COR-L47 (cell line): ENCODE measurements around the gene PCDHGC4.

Experiments
- DNase-seq: peaks from one replicate; lab custom pipeline; 2025; lab: John Stamatoyannopoulos, UW

PCDHGC4 gene

DNA sequence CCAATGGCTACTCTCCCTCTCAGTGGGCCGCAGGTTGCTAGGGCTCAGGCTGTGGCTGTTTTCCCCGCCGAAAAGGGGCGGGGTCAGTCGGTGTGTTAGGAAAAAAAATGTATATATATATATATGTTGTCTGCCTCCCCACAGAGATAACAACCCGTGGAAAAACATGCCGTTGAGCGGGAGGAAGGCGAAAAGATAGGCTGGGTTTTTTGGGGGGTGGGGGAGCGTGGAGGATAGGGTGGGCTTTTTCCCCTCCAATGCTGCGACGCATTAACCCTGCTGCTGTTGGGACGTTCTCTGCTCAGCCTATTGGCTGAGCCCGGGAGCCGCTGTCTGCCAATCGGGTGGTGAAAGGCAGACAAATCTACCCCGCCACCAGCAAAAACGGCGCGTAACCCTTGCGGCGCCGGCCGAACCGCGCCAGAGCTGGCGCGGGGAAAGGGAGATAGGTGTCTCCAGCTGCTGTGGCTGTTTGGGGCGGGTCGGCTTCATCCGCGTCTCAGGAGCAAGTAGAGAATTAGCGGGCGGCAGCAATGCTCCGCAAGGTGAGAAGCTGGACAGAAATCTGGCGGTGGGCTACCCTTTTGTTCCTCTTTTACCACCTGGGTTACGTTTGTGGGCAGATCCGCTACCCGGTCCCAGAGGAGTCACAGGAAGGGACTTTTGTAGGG is at the start of gene PCDHGC4:
PCDHGC4 (plus strand) TSS at position 390 of the 671 bp plus-strand sequence; CDS start at position 534, 144 bp downstream.
- peak; percentile 73 for DNase-seq

DNA sequence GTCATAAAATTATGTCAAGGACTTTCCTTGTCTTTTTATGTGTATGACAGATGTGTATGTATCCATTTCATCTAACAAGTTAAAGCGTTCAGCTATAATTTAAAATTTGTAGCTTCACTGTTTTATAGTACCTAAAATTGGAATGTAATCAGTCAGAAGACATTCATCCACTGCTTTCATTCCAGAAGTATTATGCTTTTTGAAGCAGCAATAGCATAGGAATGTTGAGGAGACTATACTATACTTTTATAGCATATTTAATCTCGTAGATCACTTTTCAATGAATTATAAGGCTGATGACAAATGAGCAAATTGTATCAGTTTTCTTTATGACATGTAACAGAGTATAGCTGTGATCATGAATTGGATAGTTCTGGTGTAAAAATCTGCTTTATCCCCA is 47.6 kb upstream of the PCDHGC4 start:
- no peak for DNase-seq

DNA sequence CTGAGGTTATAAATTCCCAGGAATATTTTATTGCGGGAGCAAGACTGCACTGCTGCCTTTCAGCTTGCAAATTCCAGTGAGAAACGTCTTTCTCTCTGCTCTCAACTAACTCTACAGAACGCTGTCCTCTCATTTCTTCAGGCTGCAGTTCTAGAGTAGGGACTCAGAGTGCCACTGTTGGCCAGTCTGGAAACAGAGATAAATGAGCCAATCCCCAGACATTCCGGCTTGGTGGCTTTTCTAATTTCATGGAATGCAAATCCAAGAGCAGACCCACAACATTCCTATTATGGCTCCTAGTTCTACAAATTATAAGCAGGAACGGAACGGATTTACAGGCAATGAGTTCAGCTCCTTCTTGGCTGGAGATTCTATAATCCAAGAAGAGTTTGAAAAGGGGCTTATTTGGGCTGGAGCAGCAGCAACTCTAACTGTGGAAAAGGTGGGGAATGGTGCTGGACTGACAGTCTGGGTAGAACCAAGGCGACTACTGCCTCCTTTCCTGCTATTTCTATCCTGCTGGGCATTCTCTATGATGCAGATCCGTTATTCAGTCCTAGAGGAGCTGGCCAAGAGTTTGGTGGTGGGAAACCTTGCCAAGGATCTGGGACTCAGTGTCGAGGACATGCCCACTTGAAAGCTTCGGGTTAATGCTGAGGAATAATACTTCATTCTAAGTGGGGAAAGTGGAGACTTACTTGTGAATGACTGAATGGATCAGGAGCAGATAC is 45.3 kb upstream of the PCDHGC4 start:
- no peak for DNase-seq

DNA sequence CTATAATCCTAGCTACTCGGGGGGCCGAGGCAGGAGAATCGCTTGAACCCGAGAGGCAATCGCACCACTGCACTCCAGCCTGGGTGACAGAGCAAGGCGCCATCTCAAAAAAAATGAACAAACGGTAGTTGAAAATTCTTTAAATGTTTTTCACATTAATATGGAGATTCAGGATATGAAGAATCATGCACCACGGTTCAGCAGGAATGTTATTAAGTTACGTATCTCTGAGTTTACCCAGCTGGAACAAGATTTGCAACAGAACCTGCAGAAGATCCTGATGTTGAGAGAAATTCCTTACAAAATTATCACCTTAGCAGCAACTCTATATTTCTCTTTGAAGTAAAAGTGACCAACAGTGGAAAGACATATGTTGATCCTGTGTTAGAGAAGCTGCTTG is 44.5 kb upstream of the PCDHGC4 start:
- no peak for DNase-seq

DNA sequence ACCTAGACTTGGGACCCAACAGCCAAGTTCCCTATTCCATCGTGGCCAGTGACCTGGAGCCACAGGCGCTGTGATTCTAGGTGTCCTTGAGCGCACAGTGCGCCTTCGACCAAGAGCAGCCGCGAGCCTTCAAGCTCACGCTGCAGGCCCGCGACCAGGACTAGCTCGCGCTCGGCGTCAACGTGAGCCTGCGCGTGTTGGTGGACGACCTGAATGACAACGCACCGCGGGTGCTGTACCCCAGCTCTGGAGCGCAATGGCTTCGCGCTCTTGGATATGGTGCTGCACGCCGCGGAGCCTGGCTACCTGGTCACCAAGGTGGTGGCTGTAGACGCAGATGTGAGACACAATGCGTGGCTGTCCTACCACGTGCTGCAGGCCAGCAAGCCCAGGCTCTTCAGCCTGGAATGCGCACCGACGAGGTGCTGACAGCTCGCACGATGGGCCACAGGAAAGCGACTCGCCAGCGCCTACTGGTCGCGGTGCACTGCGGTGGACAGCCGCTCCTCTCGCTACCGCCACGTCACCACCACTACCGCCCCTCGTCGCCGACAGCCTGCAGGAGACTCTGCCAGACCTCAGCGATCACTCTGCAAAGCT is 43.2 kb upstream of the PCDHGC4 start:
- no peak for DNase-seq

DNA sequence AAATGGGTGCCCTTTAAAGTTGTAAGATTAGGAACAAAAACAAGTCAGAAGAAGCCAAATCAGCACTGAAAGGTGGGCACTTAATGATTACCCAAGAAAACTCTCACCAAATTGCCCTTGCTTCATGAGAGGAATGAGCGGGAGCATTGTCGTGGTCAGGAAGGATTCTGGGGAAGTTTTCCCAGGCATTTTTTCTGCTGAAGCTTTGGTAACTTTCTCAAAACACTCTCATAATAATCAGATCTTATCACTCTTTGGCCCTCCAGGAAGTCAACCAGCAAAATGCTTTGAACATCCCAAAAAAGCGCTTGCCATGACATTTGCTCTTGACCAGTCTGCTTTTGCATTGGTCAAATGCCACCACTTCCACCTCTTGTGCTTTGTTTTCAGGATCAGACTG is 19.5 kb upstream of the PCDHGC4 start:
- no peak for DNase-seq

DNA sequence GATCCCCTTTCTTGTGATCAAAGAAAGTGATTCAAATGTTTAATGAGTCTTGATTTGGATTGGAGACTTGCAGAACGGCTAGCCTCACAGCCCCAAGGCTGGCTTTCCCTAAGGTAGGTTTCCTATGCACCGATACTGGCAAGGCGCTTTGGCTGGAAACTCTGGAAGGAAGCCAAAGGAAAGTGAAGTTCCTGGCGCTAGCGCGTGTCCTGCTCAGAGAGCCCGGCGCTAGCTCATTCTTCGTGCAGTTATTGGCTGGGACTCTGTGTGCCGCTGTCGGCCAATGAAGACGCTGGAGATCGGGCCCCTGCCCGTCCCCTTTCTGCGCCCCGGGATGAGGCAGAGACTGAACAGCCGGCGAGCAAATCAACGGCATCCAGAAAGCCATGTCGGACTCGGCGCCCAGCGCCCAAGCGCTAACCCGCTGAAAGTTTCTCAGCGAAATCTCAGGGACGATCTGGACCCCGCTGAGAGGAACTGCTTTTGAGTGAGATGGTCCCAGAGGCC is 9.2 kb upstream of the PCDHGC4 start, which contains the start of gene PCDHGC3:
PCDHGC3 (plus strand) TSS at position 342 of the 507 bp plus-strand sequence; CDS start at position 493, 151 bp downstream.
- DNase-seq, result peak; percentile 88

DNA sequence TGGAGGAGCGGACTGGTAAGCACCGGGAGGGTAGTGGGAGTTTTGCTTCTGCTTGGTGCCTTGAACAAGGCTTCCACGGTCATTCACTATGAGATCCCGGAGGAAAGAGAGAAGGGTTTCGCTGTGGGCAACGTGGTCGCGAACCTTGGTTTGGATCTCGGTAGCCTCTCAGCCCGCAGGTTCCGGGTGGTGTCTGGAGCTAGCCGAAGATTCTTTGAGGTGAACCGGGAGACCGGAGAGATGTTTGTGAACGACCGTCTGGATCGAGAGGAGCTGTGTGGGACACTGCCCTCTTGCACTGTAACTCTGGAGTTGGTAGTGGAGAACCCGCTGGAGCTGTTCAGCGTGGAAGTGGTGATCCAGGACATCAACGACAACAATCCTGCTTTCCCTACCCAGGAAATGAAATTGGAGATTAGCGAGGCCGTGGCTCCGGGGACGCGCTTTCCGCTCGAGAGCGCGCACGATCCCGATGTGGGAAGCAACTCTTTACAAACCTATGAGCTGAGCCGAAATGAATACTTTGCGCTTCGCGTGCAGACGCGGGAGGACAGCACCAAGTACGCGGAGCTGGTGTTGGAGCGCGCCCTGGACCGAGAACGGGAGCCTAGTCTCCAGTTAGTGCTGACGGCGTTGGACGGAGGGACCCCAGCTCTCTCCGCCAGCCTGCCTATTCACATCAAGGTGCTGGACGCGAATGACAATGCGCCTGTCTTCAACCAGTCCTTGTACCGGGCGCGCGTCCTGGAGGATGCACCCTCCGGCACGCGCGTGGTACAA is 8.5 kb upstream of the PCDHGC4 start:
- peak; percentile 4 for DNase-seq

DNA sequence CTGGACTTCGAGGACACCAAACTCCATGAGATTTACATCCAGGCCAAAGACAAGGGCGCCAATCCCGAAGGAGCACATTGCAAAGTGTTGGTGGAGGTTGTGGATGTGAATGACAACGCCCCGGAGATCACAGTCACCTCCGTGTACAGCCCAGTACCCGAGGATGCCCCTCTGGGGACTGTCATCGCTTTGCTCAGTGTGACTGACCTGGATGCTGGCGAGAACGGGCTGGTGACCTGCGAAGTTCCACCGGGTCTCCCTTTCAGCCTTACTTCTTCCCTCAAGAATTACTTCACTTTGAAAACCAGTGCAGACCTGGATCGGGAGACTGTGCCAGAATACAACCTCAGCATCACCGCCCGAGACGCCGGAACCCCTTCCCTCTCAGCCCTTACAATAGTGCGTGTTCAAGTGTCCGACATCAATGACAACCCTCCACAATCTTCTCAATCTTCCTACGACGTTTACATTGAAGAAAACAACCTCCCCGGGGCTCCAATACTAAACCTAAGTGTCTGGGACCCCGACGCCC is 7.7 kb upstream of the PCDHGC4 start:
- no peak for DNase-seq

DNA sequence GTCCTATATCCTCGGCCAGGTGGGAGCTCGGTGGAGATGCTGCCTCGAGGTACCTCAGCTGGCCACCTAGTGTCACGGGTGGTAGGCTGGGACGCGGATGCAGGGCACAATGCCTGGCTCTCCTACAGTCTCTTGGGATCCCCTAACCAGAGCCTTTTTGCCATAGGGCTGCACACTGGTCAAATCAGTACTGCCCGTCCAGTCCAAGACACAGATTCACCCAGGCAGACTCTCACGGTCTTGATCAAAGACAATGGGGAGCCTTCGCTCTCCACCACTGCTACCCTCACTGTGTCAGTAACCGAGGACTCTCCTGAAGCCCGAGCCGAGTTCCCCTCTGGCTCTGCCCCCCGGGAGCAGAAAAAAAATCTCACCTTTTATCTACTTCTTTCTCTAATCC is 7.0 kb upstream of the PCDHGC4 start:
- no peak for DNase-seq

DNA sequence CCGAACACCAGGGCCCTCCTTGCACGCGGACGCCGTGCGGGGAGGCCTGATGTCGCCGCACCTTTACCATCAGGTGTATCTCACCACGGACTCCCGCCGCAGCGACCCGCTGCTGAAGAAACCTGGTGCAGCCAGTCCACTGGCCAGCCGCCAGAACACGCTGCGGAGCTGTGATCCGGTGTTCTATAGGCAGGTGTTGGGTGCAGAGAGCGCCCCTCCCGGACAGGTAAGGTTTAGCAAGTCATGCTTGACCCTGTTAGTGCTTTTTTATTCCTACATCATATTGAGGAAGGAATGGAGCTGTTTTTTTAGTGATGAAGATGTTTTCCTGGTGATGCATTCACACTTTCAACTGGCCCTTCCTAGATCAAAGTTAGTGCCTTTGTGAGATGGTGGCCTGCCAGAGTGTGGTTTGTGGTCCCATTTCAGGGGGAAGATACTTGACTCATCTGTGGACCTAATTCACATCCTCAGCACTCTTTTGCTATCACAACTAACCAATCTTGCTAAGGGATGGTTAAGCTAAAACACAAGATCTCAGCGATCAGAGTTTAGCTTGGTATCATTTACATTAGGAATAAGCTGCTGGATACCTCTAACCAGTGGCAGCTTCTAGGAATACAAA is 6.4 kb upstream of the PCDHGC4 start:
- no peak for DNase-seq

DNA sequence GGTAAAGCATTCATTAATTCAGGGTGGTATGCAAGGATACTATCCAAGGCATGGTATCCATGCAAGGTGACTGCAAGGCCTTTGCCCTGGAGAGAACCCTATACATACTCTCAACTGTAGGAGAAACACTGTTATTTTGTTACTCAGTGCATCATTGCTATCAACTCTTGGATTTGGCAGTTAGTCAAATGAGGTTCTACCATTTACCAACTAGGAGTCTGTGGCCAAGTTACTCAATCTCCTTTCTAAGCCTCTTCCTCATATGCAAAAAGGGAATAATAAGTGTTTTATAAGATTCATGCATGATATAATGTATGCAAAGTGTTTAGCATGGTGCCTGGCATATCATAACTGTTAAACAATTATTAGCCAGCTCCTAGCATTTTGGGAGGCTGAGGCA is 5.1 kb upstream of the PCDHGC4 start:
- DNase-seq, result no peak

DNA sequence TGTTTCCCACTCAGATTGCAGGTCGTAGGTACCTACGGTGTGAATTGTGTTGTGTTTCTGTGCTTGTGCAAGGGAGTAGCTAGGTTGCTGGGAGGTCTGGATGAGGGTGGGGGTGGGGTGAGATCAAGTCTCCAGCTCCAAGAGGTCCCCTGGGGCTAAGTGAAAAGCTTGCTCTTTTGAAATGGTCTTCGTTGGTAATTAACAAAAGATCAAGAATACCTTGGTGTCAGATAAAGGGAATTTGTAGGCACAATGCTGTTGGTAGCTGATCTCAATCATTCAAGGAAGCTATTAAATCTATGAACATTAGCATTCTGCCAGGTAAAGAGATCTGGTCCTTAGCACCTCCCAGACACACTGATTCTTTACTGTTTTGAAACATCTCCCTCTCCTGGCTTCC is 928 bp upstream of the PCDHGC4 start:
- DNase-seq, result no peak

DNA sequence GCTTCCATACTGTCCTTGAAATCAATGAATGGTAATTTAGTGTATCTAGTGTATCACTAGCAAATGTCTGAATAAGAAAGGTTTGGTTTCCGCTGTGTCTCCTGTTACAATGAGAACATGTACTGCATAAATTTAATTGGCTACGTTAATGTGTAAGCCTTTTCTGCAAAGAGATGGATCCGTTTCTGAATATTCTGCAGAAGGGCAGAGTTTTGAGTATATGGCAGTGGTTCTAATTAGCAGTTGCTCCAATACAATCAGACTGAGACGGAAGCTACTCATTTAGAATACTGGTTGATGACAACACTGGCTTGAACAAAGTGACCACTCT is 555 bp upstream of the PCDHGC4 start:
- no peak for DNase-seq

DNA sequence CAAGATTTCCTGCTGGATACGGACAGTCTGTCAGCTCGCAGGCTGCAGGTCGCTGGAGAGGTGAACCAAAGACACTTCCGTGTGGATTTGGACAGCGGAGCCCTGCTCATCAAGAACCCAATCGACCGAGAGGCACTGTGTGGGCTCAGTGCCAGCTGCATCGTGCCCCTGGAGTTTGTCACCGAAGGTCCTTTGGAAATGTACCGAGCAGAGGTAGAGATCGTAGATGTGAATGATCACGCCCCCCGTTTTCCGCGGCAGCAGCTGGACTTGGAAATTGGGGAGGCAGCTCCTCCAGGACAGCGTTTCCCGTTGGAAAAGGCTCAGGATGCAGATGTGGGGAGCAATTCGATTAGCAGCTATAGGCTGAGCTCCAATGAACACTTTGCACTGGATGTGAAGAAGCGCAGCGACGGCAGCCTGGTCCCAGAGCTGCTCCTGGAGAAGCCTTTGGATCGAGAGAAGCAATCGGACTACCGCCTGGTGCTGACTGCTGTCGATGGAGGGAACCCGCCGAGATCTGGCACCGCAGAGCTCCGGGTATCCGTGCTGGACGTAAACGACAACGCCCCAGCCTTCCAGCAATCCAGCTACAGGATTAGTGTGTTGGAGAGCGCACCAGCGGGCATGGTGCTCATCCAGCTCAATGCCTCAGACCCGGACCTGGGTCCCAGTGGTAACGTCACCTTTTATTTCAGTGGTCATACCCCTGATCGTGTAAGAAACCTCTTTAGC is 658 bp downstream of the PCDHGC4 start:
- no peak for DNase-seq

DNA sequence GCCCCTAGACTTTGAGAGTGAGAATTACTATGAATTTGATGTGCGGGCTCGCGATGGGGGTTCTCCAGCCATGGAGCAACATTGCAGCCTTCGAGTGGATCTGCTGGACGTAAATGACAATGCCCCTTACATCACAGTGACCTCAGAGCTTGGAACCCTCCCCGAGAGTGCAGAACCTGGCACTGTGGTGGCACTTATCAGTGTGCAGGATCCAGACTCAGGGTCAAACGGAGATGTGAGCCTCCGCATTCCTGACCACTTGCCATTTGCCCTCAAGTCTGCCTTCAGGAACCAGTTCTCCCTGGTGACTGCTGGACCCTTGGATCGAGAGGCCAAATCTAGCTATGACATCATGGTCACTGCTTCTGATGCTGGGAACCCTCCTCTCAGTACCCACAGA is 1.3 kb downstream of the PCDHGC4 start:
- DNase-seq, result no peak

DNA sequence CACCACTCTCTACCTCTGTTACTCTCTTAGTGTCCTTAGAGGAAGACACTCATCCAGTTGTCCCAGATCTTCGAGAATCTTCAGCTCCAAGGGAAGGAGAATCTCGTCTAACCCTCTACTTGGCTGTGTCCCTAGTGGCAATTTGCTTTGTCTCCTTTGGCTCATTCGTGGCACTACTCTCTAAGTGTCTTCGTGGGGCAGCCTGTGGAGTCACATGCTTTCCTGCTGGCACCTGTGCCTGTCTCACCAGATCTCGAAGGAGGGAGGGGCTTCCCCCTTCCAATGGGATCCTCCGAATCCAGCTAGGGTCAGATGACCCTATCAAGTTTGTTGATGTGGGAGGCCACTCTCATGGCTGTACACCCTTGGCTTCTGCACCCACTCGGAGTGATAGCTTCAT is 2.3 kb downstream of the PCDHGC4 start:
- DNase-seq, result no peak

DNA sequence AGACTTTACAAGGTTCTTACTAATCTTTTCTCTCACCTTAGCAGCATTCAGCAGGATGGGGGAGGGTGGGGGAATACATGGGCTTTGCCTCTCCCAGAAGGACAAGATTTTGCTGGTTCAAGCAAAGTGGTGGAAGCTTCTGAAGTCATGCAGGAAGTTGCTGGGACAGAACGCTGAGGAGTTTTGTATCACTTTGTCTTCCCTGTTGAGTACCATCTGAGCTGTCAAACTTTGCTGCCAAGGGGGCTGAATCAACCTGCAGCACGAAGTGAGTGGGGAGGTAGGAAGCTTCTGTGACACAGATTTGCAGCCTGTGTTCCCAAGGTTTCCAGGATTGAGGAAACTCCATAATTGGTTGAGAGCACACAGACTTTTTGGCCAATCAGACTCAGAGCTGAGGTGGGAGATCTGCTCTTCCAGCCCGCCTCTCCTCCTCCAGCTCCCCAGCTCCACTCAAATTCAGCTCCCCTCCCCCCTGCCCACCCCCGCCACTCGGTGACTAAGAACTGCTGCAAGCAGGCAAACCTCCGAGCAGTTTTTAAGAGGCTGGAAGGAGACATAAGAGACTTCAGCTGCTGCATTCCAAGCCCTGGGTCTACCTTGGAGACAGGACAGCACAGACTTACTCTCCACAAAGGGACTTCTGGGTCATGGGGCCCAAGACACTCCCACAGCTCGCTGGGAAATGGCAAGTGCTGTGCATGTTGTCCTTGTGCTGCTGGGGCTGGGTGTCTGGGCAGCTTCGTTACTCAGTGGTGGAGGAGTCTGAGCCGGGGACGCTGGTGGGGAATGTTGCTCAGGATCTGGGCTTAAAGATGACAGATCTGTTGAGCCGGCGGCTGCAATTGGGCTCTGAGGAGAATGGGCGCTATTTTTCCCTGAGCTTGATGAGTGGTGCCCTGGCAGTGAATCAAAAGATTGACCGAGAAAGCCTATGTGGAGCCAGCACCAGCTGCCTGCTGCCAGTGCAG is 4.0 kb downstream of the PCDHGC4 start, which contains the start of gene PCDHGC5:
PCDHGC5 (plus strand) TSS at position 491 of the 971 bp plus-strand sequence; CDS start at position 651, 160 bp downstream.
- DNase-seq, result peak; percentile 31

DNA sequence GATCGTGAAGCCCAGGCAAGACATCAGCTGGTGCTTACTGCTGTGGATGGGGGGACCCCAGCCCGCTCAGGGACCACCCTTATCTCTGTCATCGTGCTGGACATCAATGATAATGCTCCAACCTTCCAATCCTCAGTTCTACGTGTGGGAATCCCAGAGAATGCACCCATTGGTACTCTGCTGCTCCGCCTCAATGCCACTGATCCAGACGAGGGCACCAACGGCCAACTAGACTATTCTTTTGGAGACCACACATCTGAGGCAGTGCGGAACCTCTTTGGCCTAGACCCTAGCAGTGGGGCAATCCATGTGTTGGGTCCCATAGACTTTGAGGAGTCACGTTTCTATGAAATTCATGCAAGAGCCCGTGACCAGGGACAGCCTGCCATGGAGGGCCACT is 5.0 kb downstream of the PCDHGC4 start:
- no peak for DNase-seq

DNA sequence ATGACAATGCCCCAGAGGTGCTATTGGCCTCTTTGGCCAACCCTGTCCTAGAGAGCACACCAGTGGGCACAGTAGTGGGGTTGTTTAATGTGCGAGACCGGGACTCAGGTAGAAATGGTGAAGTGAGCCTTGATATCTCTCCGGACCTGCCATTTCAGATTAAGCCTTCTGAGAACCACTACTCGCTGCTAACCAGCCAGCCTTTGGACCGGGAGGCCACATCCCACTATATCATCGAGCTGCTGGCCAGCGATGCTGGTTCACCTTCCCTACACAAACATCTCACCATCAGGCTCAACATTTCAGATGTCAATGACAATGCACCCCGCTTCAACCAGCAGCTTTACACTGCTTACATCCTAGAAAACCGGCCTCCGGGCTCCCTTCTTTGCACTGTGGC is 5.4 kb downstream of the PCDHGC4 start:
- DNase-seq, result no peak
